Dermis microvascular lymphatic vessel endothelial cell (primary cell): ENCODE results near the gene TOMM7. TPM values are rescaled to one million over a fixed set of nuclear protein-coding genes. Genes with fewer than 3 reads are reported as not detected.
A peak's percentile ranks its signal among the peaks of the same experiment; 100 is the strongest.
"Not testable (repeated sequence)": the region's sequence is repeated elsewhere in the genome, so short reads cannot be mapped to it uniquely, and the experiment has no call there.

Experiments
- DNase-seq, 2 donors: peaks; one replicate each; pipeline versions ENCODE4 v3.0.0 to v3.0.0-alpha.2; 2010; ENCODE audit warnings: low read depth in 2 of 2
- total RNA-seq: library from RNA; depleted of rRNA; stranded (reverse); fragments of >200 nt; gene quantifications from 2 replicates; pipeline ENCODE4 v1.2.1, GENCODE V29; 2014

The TOMM7 gene
- total RNA-seq, 1 donor from 2014 or later, result 103 TPM

DNA sequence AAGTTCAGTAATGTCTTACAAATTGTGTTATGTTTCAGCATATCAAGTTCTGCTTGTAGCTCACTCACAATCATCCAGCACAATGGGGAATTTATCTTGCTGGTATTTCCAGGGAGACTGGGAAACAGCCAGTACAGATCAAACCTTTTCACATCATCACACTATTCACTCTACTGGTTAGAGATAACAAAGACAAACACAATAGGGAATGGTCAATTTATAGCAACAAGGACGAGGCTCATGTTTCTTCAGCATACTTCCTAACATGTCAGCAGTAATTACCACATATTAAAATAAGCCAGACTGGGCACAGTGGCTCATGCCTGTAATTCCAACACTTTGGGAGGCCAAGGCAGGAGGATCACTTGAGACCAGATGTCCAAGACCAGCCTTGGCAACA, 38.3 kb downstream of the TOMM7 start:
- no peak for DNase-seq

DNA sequence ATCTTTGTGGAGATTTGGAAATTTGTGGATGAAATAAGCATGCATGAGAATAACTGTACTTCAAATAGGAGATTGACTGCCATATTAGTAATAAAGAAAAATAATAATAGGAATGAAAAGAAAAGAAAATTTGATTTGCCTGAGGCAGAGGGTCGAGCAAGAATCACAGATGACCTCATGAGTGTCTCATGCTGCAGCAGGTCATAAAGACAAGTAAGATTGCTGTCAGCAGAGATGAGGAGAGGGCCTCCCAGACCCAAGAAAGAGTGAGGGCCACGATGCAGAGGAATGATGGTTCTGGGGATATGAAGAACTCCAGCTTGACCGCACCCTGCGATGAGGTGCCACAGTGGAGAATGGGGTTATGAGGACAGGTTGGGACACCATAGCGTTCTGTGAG, 39.2 kb downstream of the TOMM7 start:
- no peak for DNase-seq

DNA sequence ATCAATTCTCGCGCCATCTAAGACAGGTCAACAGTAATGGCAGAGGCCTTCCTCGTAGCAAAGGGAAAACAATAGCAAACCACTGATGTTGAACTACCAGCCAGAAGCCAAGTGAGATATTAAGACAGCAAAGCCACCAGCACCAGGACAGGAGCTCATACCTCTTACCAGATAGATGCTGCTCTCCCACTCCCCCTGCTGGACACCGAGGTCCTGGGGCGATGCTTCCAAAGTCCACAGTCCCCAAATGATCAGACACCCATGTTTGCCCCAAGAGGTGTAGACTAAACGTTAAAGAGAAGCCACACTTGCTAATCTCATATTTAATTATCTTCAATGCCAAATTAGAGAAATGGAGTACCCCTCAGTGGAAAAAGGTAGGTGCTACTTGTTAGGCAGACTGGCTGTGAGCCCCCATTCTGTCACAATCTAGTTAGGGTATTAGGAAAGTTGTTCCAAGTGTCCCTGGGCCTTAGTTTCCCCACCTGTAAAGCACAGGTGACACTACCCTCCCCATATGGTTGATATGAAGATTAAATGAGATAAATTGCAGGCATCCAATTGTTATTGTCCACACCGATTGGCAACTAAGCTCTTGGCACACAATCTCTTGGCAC, 39.9 kb downstream of the TOMM7 start:
- peak; percentile 52 to 74 for DNase-seq

DNA sequence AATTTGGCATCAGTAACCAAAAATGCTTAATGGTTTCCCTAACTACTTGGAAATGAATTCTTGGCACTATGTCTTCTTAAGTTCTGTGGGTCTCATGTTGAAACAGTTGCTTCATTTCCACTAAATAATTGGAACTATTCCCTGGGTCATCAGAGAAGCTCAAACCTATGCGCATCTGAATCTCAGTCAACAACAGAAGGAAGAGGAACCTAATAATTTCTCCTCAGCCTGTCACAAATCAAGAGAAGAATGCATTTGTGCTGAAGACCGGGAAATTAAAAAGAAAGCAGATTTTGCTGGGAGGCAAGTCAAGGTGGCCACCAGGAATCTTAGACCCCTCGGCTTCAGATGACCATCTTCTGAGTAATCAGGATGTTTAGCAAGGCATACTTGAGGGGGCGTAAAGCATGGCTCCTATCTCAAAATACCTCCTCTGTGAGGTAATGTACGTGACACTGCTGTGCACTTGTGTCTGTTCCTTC, 41.4 kb downstream of the TOMM7 start:
- DNase-seq, result no peak

DNA sequence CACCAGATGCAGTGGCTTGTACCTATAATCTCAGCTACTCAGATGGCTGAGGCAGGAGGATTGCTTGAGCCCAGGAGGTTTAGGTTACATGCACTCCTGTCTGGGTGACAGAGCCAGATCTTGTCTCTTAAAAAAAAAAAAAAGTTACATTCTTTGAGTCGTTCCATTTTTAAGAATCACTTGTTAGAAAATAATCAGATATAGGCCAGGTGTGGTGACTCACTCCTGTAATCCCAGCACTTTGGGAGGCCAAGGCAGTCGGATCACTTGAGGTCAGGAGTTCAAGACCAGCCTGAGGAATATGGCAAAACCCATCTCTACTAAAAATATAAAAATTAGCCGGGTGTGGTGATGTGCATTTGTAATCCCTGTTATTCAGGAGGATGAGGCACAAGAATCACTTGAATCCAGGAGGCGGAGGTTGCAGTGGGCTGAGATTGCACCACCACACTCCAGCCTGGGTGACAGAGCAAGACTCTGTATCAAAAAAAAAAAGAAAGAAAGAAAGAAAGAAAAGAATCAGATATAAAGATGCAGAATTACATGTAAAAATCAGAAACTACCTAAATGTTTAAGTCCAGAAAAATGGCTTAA, 42.8 kb downstream of the TOMM7 start:
- DNase-seq, result not testable (repeated sequence)

DNA sequence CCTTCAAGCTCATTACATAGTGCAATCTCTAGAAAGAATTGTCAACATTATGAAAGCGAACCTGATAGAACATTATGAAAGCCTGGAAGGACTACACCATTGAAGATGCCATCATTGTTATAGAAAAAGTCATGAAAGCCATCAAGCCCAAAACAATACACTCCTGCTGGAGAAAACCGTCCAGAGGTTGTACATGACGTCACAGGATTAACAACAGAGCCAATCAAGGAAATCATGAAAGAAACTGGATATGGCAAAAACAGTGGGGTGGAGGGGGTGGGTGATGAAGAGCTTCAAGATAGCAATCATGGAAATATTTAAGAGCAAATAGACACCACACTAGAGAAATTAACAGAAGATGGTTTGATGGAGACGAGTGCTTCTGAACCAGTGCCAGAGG, 45.7 kb downstream of the TOMM7 start:
- DNase-seq, result no peak

DNA sequence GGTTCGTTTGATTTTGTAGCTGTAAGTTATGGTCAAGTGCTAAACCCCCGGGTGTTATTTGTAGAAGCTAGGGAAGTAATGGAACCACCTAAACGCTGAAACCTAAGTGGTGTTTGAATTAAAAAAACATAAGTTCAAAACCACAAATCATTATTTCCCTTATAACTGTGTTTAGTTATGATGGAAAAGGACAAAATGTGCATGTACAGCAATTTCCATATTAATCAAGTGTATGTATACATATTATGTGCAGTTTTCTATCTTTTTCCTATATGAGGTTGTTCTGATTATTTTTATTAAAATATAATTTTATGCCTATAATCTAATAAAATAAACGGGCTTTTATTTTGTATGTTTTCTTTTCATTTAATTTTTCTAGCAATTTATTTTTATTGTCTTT, 49.8 kb downstream of the TOMM7 start:
- DNase-seq, result no peak

DNA sequence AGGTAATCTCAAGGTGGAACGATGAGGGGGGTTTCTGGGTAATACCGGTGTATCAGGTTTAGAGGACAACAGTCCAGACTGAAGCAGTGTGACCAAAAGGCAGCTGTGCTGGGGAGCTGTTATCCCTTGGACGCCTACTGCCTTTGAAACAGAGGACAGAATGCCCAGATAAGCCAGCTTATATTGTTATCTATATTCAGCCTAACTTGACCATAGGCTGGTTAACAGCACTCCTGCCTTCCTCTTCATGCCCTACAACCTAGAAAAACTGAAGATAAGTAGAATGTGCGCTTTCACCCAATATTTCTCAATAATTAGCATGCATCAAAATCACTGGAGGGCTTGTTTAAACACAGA, 50.8 kb downstream of the TOMM7 start:
- DNase-seq, result no peak

DNA sequence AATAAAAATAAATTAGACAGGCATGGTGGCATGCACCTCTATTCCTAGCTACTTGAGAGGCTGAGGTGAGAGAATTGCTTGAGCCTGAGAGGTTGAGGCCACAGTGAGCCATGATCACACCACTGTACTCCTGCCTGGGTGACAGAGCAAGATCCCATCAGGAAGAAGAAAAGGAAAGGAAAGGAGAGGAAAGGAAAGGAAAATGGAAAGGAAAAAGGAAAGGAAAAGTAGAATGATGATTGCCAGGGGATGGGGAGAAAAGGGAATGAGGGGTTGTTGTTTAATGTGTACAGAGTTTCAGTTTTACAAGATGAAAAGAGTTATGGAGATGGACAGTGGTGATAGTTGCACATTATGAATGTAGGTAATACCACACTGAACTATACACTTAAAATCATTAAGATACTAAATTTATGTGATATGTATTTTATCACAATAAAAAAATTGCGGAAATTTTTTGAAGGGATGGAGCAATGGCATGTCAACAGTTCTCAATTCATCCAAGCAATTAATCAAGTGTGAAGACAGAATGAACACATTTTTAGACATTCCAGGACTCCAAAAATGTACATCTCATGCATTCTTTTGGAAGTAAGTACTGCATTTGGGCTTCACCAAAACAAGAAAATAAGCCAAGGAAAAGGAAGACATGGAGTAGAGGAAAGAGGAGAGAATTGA, 51.3 kb downstream of the TOMM7 start:
- no peak for DNase-seq

DNA sequence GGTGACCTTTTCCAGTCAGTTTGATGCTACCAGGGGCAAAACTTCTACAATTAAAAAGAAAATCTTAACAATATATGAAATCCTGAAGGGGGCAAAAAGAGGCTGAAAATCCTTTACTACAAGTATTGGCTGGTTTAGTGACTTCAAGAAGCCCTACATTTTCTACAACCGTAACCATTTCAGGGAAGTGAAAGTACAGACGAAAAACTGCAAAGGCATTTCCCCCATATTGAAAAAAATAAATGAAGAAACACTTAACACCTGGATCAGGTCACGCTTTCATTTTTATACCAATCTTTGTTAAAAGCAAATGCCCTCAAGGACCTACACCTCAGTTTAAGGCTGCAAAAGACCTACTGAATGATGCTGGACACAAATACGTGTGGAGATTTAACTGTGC, 57.0 kb downstream of the TOMM7 start:
- no peak for DNase-seq

Other genes starting within 250 kb of the TOMM7 start
- gene IL6, start 95.6 kb downstream of the TOMM7 start, total RNA-seq, result 0.25 and 0.39 TPM in 2 replicates
- gene HYCC1, start 191.3 kb upstream of the TOMM7 start, total RNA-seq, result 35.9 and 36.0 TPM in 2 replicates